ENCODE measurements around the gene MC5R. TPM values are rescaled to one million over a fixed set of nuclear protein-coding genes. Genes with fewer than 3 reads are reported as not detected.

The MC5R gene
- total and polyA plus RNA-seq, 10 of the 15 experiments (the other 5 are each of a cell fraction or from before 2014, with no cell fraction given) = not detected

DNA sequence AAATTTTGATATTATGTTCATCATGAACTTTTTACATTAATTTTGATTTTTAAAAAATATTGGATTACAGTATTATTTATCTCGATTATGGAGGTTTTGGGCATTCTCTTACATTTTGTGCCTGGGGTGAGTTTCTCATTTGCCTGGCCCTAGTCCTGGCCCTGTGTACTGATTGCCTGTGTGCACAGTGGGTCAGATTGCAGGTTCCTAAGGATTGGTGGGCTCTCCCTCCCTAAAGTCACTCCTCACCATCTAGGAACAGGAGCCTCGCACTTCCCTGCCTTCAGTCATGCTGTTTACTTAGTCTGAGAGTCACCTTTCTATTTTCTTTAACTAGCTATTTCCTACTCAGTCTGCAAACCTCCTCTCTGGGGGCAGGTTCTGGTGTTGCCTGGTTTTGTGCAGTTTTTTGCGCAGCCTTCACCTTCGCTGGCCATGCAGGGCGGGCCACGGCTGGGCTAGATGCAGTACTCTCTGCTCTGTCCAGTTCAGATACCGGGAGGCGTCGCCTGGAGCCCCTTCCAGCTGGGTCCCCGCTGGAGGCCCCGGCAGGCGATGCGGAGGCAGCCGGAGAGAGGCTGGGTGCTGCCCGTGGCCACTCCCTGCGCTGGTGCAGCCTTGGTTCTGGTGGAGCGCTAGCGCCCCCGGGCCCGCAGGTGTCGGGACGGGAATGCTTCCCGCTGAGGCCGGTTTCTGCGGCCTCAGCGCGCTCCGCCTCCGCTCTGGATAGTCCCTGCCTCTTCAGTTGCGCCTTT, 23.3 kb upstream of the MC5R start:
- POLR2A ChIA-PET = no interaction called here
- Histone ChIP-seq H4K20me1 (ENCODE audit: control insufficient read depth, insufficient read depth) (no peaks in the 10 kb centered on the region), H3K27ac (ENCODE audit: control insufficient read depth, insufficient read depth) (no peak overlapping the region), H3K36me3 (ENCODE audit: control insufficient read depth in 2 of 2, insufficient read depth in 2 of 2, low read length in 1 of 2) (no peaks in the 10 kb centered on the region), H3K4me2 (ENCODE audit: control insufficient read depth, insufficient read depth) (no peak overlapping the region; the same call in 1 of the 2 replicates), H3K4me3 (no peak overlapping the region), H3K27me3 (replicated peaks in 1 of 2; ENCODE audit: control insufficient read depth in 2 of 2, insufficient read depth in 2 of 2, low read length in 1 of 2) (peaks cover 3 to 7% of the 10 kb centered on the region in 2 experiments; a peak in 2 of 4 replicates), H3K9ac (ENCODE audit: control insufficient read depth, insufficient read depth, low read length) (no peak overlapping the region), H2AFZ (ENCODE audit: control insufficient read depth, low read depth, low read length) (no peak overlapping the region), H3K9me3 (replicated peaks; ENCODE audit: control insufficient read depth, insufficient read depth, low read length) (no peaks in the 10 kb centered on the region), H3K79me2 (ENCODE audit: control insufficient read depth, insufficient read depth, low read length) (no peaks in the 10 kb centered on the region), H3K4me1 (ENCODE audit: control insufficient read depth, insufficient read depth, low read length) (no peaks in the 10 kb centered on the region)
- TF ChIP-seq, protein P1, sequence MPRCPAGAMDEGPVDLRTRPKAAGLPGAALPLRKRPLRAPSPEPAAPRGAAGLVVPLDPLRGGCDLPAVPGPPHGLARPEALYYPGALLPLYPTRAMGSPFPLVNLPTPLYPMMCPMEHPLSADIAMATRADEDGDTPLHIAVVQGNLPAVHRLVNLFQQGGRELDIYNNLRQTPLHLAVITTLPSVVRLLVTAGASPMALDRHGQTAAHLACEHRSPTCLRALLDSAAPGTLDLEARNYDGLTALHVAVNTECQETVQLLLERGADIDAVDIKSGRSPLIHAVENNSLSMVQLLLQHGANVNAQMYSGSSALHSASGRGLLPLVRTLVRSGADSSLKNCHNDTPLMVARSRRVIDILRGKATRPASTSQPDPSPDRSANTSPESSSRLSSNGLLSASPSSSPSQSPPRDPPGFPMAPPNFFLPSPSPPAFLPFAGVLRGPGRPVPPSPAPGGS (IDR thresholded peaks at IDR 0.05; ENCODE audit: borderline replicate concordance, insufficient read depth, low read depth, low read length, poor library complexity, severe bottlenecking) = no peak
- TF ChIP-seq EGR1 (IDR thresholded peaks at IDR 0.05; ENCODE audit: borderline replicate concordance in 1 of 2, low read depth in 2 of 2, low read length in 2 of 2) = no peak
- TF ChIP-seq, protein P2, sequence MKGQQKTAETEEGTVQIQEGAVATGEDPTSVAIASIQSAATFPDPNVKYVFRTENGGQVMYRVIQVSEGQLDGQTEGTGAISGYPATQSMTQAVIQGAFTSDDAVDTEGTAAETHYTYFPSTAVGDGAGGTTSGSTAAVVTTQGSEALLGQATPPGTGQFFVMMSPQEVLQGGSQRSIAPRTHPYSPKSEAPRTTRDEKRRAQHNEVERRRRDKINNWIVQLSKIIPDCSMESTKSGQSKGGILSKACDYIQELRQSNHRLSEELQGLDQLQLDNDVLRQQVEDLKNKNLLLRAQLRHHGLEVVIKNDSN (IDR thresholded peaks at IDR 0.05; ENCODE audit: borderline replicate concordance, extremely low read length, insufficient read depth, low read depth, low read length) = no peak
- no peak for TF ChIP-seq TBL1XR1 (IDR thresholded peaks at IDR 0.05; ENCODE audit: low read depth, low read length)
- TF ChIP-seq POLR2AphosphoS5 (IDR thresholded peaks at IDR 0.05; ENCODE audit: low read length) = no peak
- TF ChIP-seq, protein P3, sequence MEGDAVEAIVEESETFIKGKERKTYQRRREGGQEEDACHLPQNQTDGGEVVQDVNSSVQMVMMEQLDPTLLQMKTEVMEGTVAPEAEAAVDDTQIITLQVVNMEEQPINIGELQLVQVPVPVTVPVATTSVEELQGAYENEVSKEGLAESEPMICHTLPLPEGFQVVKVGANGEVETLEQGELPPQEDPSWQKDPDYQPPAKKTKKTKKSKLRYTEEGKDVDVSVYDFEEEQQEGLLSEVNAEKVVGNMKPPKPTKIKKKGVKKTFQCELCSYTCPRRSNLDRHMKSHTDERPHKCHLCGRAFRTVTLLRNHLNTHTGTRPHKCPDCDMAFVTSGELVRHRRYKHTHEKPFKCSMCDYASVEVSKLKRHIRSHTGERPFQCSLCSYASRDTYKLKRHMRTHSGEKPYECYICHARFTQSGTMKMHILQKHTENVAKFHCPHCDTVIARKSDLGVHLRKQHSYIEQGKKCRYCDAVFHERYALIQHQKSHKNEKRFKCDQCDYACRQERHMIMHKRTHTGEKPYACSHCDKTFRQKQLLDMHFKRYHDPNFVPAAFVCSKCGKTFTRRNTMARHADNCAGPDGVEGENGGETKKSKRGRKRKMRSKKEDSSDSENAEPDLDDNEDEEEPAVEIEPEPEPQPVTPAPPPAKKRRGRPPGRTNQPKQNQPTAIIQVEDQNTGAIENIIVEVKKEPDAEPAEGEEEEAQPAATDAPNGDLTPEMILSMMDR (IDR thresholded peaks at IDR 0.05 in 2 of 3, conservative IDR thresholded peaks at IDR 0.05 in 1 of 3; ENCODE audit: control insufficient read depth in 2 of 3, extremely low read depth in 1 of 3, insufficient read depth in 1 of 3, low read depth in 3 of 3, low read length in 3 of 3) = peak in 1 of 3 experiments; percentile 17; a peak in 2 of 6 replicates
- no peak for TF ChIP-seq FOXM1 (IDR thresholded peaks at IDR 0.05; ENCODE audit: low read depth, low read length)
- no peak for TF ChIP-seq ZZZ3 (IDR thresholded peaks at IDR 0.05; ENCODE audit: control insufficient read depth, insufficient read length, low read depth)
- peak; percentile 36; the same call in 1 of the 2 replicates for TF ChIP-seq RAD21 (IDR thresholded peaks at IDR 0.05; ENCODE audit: insufficient read depth, low read depth, low read length)
- CTCF ChIA-PET = no interaction called here
- ATAC-seq = peak; percentile 49
- RAD21 ChIA-PET (ENCODE audit: unreplicated experiment) = no interaction called here
- SMC1A ChIA-PET (ENCODE audit: uncharacterized antibody, unreplicated experiment) = interaction anchor here (0.7 kb wide), 1 partner anchor 322 kb away, joined by 3 read pairs; no protein-coding TSS in a partner anchor
- in situ Hi-C loops (cut with MboI) = no loop called here
- intact Hi-C loops (cut with micrococcal nuclease; ENCODE audit: unreplicated experiment) = no loop called here
- no peak for DNase-seq (ENCODE audit: low read depth, low spot score)
- 13% methylated on average over 30 of the region's 30 CpGs for WGBS (ENCODE audit: insufficient coverage, insufficient replicate concordance, low lambda C conversion rate, missing lambda C conversion rate)
- FAIRE-seq = no peak
- BruUV-seq (replicated peaks) = no TSS peak

All from GM12878 (cell line).